GM18517 (cell line): Measurements from ENCODE around the gene CTSO.

Experiments
- ATAC-seq: cut with Tn5 transposase; IDR thresholded peaks from one replicate; pipeline ENCODE4 v1.9.1; 2021; ENCODE audit warnings: mild to moderate bottlenecking, moderate library complexity; ENCODE audit not compliant: unreplicated experiment

The CTSO gene

GRCh38 chr4:155953151-155954117, at the start of gene CTSO:
Gene CTSO (minus strand): TSS chr4:155953866. CDS start chr4:155953847, 19 bp downstream.
- ATAC-seq = peak; percentile 97

GRCh38 chr4:156000491-156000890, 46.8 kb upstream of the CTSO start:
- no peak for ATAC-seq

DNA sequence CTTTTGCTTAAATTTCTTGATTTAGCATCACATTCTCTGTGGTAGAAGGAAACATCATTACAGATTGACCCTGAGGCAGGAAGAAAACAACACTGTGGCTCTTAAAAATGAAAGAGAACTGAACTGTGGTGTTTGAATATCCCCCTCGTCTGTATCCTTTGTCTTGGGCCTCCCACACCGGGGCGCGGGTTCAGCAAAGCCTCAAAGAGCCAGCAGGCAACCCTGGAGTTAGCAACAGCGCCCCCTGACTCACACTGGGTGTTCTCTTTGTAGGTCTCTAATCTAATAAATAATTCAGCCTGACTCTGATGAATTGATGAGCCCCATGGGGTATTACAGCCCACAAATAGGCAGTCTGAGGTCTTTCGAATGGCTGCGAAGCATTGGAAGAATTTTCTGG, 46.1 kb upstream of the CTSO start:
- no peak for ATAC-seq

DNA sequence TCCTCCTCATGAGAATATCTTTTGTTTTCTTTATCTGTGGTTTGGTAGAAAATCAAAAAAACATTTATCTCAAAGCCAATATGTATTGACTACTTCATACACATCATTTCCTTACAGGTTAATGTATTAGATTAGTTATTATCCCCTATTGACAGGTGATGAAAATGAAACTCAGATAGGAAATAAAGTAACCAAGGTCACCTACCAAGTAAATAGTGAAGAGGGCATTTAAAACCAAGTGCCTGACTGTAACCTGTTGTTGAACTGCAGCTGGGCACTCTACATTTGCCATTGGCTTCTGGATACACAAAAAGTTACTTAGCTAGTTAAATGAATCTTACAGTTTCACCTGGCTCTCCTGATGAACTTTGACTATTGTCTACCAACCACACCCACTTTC, 41.4 kb upstream of the CTSO start:
- no peak for ATAC-seq

DNA sequence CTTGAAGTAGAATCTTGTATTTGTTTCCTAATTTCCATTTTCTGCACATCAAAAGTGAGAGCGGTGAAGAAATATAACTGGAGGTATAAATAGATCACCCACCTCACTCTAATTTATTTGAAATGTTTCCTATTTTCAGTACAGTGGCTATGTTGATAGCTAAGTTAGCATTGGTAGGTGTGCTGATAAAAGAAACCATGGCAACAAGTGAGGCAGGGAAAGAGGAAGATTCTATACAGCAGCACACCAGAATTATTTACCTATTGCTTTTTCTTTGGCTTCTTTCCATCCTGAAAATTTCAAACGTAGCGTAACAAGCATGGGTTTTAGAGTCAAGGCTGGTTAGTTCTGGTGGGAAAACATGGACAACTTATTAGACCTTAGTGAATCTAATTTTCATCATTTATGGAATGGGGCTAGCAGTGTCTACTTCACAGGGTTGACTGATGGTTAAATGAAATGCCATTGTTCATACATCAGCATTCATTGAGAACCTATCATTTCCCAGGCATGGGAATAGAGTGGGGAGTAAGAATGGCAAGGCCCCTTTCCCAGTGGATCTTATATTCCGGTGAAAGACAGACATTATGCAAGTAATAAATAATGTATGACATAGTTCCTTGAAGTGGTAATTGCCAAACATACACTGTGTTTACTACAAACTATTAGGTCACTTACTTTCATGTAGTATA, 30.6 kb upstream of the CTSO start:
- no peak for ATAC-seq

- no peak for ATAC-seq
Observed at GRCh38 chr4:155982736-155983385, 29.2 kb upstream of the CTSO start.

DNA sequence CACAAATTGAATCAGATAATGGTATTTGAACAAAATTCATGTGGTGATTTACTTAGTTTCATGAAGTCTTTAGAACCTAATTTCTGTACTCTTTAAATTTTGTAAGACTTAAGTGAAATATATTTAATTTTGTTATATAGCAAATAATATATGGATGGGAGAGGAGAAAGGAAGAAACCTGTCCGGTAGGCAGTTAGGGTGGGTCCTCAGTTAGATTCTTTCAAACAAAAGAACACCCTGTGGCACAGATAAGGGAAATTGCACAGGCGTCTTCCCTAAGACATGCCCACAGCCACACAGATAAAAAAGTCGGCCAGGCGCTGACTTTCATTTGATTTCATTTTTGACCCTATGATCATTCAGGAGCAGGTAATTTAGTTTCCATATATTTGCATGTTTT, 25.1 kb upstream of the CTSO start:
- ATAC-seq = no peak

GRCh38 chr4:155975511-155975910, 21.8 kb upstream of the CTSO start:
- ATAC-seq = no peak

GRCh38 chr4:155974996-155975395, 21.3 kb upstream of the CTSO start:
- no peak for ATAC-seq

GRCh38 chr4:155974476-155974749, 20.7 kb upstream of the CTSO start:
- ATAC-seq = peak; percentile 97

GRCh38 chr4:155973639-155974475, 20.2 kb upstream of the CTSO start:
- ATAC-seq = peak; percentile 30

DNA sequence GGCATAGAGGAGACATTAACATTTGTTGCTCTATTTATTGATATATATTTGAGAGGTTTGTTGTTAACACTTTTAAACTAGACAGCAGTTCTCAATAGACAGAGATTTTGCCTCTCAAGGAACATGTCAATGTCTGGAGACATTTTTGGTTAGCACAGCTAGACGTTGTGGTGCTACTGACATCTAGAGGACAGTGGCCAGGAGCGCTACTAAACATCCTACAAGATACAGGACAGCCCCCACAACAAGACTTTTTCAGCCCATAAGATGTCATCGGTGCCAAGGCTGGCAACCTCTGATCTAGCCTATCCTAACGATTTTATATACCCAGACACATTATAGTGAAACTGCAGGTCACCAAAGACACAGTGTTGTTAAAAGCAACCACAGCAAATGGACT, 18.4 kb upstream of the CTSO start:
- no peak for ATAC-seq

DNA sequence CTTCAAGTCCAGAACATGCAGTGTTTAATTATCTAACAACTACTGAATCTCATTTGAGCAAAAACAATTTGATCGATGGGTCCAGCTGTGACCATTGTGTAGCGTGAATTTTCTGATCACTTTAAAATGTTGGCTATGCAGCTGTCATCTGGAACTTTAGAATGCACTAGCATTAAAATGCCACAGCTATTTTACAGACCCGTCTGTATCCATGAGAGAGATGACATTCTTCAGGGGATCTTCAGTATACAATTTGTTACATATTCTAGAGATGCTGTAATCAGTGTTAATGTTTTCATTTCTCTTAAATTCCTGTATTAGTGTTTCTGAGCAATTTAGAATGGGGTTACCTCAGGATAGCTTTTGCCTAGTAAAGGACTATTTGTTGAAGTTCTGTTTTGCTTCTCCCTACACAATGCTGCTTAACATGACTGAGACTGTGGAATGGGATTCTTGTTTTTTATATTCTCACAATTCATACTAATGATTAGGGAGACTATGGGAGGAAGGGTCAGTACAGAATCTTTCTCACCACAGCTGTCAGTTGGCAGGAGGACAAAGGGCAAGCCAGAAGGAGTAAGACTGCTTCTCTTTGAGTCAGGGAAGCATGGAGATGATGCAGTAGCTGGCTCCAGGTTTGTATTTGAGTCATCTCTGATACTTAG, 13.2 kb upstream of the CTSO start:
- ATAC-seq = no peak

GRCh38 chr4:155966171-155966570, 12.5 kb upstream of the CTSO start:
- ATAC-seq = no peak

DNA sequence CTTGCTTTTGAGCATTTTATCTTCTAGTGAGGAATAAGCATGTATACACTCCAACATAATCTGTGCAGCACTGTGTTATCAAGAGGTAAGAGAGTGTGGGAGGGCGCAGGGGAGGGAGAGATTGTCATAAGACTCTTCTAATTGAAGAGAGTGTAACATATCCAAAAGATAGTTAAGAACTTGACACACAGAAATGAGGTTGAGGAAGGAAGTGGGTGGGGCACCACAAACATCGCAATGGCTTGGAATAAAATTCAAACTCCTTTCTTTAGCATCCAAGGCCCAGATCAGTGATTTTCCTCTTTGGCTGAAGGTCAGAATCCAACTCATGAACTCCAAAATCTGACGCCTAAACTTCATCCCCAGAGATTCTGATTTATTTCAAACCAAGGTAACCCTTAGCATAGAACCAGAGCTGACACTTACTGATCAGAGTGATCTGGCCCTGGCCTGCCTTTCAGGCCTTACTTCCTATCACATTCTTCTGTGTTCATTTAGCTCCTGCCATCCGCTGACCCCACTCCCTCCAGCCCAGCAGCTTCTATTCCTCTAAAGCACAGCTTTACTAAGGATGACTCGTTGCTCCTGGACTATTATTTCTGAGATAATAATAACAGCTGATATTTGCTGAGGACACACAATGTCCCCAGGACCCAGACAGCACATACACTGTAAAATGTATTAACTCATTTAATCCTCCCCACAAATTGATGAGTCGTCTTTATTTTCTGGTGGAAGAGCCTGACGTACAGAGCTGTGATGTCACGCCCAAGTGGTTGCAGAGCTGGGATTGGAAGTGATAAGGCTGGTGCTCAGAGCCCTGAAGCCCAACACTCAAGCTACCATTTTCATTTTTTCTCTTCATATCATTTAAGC, 10.6 kb upstream of the CTSO start:
- ATAC-seq = no peak

DNA sequence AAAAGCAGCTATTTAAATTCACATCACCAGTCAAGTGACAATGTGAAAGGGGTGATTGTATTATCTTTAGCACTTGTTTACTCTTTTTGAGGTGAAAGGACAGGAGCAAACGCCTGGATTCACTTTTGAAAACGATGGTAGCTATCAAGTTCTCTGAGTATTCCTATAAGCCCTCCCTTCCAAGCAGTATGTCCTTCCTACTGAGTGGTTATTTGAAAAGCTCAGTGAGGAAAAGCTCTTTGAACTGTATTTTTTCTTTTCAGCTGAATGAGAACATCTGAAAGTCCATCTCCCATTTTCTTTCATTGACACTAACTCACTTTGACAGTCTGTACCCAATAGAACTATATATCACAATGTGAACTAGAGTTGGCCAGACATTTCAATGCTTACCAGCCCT, 9.1 kb upstream of the CTSO start:
- ATAC-seq = no peak

GRCh38 chr4:155961575-155961974, 7.9 kb upstream of the CTSO start:
- no peak for ATAC-seq

DNA sequence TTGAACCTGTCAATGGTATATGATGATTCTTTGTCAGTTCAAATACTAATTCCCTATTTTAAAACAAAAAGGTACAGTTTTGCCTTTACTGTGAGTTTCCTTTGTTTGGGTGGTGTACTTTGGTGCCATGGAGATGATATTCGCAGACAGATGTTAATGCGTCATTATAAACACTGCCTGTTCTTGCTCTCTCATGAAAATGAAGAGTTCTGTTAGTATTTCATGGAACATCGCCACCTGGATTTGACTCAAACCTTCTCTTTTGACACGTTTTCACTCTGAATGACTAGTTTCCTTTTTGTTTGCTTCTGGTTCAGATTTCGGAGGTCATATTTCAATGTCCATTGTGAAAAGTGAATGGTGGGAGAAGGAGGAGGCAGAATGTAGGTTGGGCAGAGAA, 6.9 kb upstream of the CTSO start:
- ATAC-seq = no peak

- ATAC-seq = no peak
Observed at GRCh38 chr4:155959417-155959816, 5.8 kb upstream of the CTSO start.
